ENCODE measurements around the gene EXOC3.
"Not testable (repeated sequence)": the region's sequence is repeated elsewhere in the genome, so short reads cannot be mapped to it uniquely, and the experiment has no call there.

The EXOC3 gene

GRCh38 chr5:458547-459353 lies 15.8 kb downstream of the EXOC3 start:
- no peak for DNase-seq

DNA sequence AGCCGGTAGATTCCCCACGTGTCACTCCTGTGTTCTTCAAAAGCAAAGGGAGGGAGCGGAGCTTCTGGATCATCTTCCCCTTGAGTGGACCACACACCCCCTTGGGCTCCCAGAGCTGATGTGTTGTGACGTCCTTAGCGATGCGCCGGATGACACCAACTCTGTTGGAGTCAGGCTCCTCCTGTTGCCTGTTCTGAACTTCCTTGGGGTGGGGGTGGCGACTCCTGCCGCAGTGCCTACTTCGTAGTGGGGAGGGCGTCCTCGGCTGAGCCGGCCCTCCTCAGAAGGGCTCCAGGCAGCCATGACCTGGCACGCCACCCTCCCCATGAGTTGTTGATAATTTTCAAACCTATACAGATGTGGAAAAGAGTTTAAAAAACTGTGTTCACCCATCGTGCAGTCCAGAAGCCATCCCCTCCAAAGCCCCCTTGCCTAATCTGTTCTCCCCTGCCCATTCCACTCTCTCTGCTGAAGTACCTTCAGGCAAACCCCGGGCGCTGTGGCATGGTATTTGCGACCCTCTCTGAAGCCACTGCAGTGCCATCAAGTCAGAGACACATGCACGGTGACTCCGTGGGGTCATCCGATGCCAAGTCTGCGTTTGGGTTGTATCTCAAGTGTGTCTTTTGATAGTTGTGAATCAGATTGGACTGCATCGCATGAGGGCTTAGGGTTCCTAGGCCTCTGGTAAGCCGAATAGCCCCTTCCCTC lies 16.7 kb downstream of the EXOC3 start:
- peak; percentile 13 for DNase-seq

- DNase-seq: peak; percentile 6
These were observed 17.3 kb downstream of the EXOC3 start for GRCh38 chr5:460273-460625.

- DNase-seq: peak; percentile 4
These were observed 19.1 kb downstream of the EXOC3 start for GRCh38 chr5:462051-462481.

DNA sequence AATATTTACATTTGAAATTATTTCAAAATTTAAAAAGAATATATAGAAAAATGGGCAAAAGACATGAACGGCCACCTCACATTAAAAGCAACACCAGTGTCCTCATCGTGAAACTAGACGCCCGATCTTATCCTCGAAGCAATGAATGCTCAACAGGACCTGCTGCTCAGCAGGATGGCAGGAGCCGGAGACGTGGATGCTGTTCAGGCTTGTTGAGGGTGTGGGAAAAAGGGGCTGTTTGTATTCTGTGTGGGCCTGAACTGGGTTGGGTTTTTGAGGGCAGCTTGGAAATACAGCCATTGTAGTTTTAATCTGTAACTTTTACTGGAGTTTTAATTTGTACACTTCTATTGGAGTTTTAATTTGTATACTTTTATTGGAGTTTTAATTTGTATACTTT lies 20.3 kb downstream of the EXOC3 start:
- no peak for DNase-seq

DNA sequence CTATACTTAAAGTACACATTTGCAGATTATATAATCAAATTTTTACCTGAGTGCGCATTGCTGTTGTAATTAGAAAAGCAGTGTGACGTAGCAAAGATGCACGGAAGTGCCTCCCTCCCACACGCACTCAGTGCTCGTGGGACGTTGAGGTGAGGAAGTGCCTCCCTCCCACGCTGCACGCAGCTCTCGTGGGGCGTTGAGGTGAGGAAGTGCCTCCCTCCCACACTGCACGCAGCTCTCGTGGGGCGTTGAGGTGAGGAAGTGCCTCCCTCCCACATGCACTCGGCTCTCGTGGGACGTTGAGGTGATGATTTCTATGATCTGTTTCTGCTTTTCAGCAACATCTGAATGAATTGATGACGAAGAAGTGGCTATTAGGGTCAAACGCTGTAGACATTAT lies 21.0 kb downstream of the EXOC3 start:
- peak; percentile 73 for DNase-seq

DNA sequence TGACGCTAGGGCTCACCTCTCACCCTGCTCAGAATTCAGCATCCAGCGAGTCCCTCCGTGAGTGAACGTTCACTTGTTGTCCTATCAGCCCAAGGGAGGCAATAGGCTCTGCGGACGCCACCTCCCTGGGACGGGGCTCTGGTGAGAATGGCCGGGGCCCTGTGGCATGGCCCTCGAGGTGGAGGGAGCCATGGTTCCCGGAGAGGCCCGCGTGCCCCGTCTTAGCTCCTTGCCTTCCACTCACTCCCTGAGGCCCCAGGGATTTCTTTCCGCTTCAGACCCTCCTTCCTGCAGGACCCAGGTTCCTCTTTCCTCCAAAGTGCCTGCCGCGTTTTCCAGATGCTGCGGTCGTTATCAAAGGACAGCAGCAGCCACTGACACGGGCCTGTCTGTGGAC lies 21.5 kb downstream of the EXOC3 start:
- peak; percentile 21 for DNase-seq

DNA sequence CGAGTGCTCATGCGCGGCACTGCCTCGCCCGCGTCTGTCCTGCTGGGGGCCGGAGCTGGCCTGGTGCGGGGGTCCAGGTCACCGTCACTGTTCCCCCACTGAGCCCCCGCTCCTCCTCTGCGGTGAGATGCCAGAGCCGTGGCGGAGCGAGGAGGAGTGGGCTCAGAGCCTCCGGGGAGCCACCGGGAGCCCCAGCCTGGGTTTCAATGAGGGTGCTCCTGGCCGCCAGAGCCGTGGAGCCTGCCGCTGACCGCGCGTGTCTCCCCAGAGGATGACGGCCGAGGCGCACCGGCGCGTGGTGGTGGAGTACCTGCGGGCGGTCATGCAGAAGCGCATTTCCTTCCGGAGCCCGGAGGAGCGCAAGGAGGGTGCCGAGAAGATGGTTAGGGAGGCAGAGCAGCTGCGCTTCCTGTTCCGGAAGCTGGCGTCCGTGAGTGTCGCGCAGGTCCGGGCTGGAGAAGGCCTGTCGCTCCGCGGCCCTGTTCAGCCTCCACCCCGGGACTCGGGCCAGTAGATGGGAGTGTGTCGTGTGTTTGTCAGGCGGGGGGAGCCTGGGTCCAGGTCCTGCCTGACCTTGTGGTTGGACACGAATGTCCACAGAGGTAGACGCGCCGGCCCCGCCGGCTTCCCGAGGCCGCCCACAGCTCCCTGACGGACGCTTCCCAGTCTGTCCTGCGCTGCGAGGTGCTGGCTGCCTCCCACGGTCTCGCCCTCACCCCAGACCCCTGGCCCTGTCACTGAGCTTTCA lies 22.0 kb downstream of the EXOC3 start:
- no peak for DNase-seq

DNA sequence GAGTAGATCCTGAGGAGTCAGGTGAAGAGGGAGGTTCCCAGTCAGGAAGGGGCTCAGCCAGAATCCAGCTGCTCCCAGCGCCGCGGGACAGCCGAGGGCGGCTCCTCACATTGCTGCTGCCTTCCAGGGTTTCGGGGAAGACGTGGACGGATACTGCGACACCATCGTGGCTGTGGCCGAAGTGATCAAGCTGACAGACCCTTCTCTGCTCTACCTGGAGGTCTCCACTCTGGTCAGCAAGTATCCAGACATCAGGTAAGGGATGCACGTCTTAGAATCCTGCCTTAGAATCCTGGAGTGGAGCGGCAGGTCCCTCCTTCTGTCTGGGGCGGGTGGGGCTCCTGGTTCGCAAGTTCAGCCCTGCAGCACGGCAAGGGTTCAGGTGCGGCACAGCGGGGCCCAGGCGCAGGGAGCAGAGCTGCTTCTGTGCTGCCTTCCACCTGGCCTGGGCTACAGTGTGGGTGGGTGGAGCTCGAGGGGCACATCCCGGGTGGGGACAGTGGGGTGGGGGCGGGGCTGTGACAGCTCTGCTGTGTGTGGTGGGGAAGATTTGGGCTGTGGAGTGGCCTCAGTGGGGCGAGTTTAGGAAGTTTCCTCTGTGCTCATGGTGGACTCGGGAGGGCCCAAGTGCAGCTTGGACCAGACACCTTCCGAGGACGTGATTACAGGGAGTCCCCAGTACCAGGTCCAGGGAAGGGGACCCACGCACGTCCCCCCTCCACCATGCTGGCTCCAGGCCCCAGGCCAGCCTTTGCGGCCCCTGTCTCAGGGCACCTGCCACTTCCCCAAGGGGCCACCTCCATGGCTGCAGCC lies 22.8 kb downstream of the EXOC3 start:
- DNase-seq: no peak

DNA sequence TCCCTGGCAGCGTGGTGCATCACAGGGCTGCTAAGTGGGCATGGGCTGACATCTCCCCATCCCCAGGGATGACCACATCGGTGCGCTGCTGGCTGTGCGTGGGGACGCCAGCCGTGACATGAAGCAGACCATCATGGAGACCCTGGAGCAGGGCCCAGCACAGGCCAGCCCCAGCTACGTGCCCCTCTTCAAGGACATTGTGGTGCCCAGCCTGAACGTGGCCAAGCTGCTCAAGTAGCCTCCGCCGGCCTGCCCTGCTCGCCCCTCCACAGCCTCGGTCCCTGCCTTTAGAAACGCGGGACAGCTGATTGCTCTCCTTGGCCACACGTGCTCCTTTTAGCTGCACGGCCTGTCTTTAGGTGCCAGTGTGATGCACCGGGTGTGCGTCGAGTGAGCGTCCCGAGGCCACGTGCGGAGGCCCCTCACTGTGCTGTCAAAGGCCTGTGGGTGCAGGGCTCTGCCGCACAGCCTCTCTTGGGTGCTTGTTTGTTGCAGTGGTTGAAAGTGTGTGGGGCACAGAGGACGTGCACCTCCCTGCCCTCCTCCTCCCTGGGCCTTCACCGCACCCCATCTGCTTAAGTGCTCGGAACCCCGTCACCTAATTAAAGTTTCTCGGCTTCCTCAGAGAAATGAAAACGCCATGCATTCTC lies 23.8 kb downstream of the EXOC3 start:
- DNase-seq: no peak

GRCh38 chr5:468401-468800 lies 25.4 kb downstream of the EXOC3 start:
- no peak for DNase-seq

GRCh38 chr5:469752-470483 lies 26.9 kb downstream of the EXOC3 start:
- no peak for DNase-seq

DNA sequence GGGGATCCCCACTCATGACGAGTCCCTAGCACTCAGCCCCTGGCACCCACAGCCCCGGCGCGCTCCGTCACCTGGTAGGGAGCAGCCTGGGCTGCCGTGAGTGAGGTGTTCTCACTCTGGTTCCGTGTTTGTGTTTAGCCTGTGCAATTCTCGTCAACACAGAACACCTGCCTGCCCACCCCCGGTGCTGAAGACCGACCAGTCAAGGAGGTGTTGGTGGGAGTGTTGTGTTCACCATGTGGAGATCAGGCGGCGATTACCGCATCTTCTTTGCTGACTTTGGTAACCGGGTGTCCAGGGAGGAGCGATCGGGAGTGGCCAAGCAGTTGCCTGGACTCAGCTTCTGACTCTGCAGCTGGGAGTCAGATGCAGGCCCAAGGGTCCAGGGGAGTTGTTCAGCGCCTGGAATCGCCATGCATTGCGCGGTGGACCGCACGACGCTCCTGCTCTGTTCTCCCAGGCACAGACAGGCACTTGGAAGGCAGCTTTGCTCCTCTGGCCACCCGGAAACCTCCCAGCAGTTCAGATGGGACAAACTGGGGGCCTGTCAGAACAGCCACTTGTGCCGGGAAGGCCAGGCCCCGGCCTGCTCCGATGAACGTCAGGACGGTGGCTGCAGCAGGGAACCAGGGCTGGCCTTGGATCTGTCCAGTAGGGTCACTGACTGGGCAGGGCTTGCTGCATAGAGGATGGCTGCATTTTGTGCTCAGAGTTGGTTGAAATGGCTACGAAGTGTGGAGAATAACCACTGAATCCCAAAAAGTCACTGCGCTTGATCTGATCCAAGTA lies 28.2 kb downstream of the EXOC3 start:
- DNase-seq: no peak

- no peak for DNase-seq
These were observed 28.7 kb downstream of the EXOC3 start for GRCh38 chr5:471750-472058.

GRCh38 chr5:472076-472655 lies 29.2 kb downstream of the EXOC3 start:
- DNase-seq: no peak

DNA sequence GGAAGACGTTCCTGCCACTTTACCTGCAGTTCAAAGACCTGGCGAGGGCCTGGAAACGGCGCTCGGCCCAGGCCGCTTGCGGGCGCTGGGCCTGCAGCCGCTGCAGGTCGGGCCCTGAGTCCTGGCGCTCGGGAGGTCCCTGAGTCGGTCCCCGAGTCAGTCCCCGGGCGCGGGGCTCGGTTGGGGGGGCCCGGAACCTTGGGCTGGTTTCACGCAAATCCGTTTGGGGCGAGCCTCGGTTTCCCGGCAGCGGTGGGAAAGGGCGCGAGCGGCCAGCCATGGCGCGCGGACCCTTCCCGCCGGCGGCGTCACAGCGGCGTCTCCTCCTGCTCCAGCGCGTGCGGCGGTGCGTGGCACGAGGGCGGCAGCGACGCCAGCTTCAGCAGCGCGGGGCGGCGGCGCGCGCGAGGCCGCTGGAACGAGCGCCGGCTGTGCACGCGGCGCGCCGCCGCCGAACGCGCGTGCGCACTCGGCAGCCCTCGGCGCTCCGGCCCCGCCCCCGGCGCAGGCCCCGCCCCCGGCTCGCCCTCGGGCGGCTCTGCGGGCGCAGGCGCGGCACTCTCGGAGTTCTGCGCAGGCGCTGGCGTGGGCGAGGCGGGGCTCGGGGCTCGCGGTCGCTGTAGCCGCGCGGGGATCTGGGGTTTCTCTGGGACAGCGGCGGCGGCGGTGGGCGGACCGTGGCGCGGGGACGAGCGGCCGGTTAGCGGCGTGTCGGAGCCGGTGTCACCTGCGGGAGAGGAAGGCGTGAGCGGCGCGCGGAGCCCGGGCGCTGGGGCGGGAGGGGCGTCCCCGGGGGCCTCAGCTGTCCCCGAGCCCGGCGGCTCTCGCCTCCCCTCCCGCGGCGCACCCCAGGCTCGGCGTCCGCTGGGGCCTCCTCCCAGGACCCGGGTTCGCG lies 29.9 kb downstream of the EXOC3 start:
- DNase-seq: peak; percentile 93

DNA sequence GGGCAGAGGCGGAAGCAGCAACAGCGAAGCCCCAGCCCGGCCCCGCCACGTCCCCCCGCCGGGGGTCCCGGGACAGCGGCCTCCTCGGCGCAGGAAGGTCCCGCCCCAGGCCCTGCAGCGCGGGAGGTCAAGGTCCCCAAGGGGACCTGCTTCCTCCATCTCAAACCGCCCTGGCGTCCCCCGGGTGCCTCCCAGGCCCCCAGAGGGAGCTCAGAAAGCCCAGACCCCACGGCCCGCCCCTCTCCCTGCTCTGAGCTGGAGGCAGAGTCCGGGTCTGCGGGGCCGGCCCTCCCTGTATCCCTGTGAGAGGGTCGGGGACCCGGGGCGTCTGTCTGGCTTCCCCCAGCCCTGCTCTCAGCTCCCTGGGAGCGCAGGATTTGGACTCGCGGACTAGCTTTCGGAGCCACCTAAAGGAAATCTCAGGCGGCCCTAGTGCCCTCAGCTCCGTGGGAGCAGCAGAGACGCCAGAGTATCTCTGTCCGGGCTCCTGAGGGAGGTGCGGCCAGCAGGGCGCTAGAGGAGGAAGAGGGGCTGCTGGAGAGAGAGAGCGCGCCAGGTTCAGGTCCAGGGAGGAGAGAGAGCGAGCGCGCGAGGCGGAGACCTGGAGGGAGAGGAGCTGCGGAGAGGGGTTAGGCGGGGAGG lies 30.7 kb downstream of the EXOC3 start:
- peak; percentile 57 for DNase-seq

- not testable (repeated sequence) for DNase-seq
These were observed 31.4 kb downstream of the EXOC3 start for GRCh38 chr5:474232-474839.

All from activated T-cell treated with anti-CD3 and anti-CD28 coated beads, Interleukin-2, amount 50 U/mL, for 1 hour (primary cell).